ENCODE measurements around the gene RDM1.

DNA sequence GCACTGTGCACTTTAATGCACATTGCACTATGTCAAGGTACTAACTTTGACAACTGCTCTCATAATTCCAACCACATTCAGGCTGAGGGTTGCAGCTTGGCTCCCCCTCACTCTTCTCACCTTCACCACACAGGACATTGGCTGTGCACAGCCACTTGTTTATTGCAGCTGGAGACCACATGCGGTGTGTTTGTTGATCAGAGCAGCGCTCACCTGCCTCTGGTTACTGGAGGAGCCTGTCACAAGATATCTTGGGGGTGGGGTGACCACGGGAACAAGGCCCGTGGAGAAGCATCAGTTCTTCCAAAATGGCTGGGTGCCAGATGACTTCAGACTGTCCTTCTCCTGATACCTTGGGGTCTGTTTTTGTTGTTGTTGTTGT is 39.8 kb downstream of the RDM1 start:
- TF ChIP-seq, protein P1, sequence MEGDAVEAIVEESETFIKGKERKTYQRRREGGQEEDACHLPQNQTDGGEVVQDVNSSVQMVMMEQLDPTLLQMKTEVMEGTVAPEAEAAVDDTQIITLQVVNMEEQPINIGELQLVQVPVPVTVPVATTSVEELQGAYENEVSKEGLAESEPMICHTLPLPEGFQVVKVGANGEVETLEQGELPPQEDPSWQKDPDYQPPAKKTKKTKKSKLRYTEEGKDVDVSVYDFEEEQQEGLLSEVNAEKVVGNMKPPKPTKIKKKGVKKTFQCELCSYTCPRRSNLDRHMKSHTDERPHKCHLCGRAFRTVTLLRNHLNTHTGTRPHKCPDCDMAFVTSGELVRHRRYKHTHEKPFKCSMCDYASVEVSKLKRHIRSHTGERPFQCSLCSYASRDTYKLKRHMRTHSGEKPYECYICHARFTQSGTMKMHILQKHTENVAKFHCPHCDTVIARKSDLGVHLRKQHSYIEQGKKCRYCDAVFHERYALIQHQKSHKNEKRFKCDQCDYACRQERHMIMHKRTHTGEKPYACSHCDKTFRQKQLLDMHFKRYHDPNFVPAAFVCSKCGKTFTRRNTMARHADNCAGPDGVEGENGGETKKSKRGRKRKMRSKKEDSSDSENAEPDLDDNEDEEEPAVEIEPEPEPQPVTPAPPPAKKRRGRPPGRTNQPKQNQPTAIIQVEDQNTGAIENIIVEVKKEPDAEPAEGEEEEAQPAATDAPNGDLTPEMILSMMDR (conservative IDR thresholded peaks at IDR 0.05; ENCODE audit: low read length) = no peak
- TF ChIP-seq EZH2phosphoT487 (IDR thresholded peaks at IDR 0.05; ENCODE audit: borderline replicate concordance, low read depth, low read length) = no peak
